Activated T-helper 9 cell treated with anti-CD3 and anti-CD28 coated beads, Interleukin-2, amount 50 U/mL, for 16 hours (primary cell): ENCODE data around the gene SIAE.
"Not testable (repeated sequence)": the region's sequence is repeated elsewhere in the genome, so short reads cannot be mapped to it uniquely, and the experiment has no call there.

Experiments used
- DNase-seq: peaks from one replicate; pipeline ENCODE4 v3.0.0-alpha.2; 2020; ENCODE audit warnings: low read depth

Gene SIAE

DNA sequence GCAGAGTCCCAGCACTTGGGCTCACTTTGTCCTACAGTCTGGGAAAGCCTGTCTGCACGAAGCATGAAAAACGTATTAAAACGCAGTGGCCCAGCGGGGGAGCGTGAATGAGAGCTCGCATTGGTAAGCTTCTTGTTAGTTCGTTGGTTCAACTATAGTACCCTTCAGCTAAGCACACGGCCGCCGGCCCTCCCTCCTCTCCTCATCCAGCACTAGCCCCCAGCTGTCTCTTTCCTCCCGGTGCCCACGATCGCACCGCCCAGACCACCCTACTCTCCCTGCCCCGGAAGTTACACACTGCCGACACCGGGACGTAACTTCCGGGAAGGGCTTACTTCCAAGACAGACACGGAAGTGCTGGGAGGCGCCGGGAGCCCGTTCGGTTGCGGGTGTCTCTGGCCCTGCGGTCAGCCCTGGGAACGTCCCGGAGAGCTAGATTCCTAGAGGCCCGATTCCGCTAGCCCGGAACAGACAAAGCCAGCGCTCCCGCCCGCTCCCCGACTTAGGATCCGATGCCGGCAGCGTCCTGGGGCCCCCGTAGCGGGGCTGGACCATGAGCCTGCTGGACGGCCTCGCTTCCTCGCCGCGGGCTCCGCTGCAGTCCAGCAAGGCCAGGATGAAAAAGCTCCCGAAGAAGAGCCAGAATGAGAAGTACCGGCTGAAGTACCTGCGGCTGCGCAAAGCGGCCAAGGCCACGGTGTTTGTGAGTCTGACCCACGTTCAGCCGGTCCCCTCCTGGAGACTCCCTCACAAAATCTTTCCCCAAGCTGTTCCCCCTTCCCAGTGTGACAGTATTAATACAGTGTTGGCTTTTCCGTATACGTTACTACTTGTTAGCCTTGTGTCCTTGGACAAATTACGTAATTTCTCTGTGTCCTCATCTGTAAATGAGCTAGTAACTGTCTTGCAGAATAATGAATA lies 50.7 kb downstream of the SIAE start, which contains the start of gene TBRG1:
Gene TBRG1 (plus strand): TSS at position 334 of the 921 bp plus-strand sequence. CDS start 220 bp downstream, at position 554.
- DNase-seq, result peak; percentile 75

DNA sequence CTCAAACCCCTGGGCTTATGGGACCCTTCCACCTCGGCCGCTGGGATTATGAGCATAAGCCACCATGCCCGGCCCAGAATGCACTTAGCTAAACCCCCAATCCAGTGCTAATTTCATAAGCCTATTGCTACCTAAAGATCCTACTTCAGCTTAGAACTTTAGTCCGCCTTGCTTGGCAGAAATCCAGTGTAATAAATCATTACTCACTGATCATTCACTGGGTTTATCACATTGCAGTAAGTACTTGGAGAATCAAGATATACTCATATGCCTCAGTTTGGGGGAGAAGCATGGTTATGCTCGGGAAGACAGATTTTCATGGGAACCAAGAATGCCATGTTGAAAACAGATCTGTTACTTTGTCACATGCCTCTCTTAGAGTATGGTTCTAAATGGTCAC lies 54.7 kb downstream of the SIAE start:
- no peak for DNase-seq

DNA sequence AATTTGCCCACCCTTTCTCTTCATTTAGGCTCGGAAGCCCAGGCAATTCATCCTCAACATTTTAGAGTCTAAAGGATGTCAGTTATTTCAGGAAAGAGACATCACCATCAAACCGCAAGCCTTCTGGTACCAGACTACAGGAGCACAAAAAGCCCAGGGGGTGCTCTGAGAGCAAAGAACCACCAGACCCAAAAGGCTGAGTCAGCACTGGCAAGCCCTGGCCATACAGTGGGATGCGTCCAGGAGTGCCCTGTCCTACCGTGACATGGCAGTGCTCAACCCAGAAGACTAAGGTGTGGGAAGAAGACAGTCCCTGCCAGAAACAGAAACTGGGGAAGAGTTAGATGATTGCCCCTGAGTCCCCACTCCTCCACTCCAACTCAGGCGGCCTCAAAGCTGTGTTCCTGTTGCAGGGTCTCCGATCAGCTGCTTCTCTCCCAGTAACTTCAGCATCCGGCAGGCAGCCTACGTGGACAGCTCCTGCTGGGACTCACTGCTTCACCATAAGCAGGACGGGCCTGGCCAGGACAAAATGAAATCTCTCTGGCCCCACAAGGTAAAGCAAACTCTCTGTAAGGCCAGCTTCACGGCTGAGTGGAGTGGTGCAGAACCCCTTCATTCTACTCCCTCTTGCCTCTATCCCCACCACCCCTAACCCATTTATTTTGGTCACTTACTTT lies 60.8 kb downstream of the SIAE start:
- DNase-seq, result no peak

DNA sequence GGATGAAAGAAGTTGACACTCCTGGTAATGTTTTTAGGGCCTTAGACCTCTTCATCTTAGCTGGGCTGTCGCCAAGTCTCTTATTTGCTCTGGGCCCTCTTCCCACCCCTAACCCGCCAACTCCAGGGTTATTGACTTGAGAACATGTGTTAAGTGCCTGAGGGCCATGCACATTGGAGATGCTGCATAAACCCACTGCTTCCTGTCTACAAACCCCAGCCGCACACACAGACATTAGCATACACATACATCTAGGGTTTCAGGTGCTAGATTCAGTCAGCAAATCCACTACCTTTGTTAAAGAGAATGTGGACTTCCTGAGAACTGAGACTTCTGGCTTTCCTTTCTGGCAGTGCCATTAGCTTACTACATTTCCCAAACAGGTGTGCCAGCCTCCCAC lies 61.5 kb downstream of the SIAE start:
- DNase-seq, result no peak

DNA sequence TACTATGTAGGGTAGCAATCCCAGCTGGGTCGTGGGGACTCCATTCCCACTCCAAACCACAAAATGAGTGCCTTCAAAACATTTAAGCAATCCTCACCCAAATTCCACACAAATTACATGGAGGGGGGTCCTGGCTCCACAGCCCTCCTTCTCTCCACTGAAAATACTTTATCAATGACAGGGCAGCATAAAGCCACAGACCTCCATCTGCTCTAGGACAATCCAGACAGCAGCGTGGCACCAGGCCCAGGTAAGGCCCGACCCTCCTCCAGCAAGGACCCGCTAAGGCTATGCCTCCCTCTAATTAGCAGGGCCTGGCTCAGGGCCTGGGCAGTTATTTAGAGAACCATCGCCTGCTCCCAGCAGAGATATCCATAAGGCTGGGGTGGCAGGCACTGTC lies 62.5 kb downstream of the SIAE start, which contains the start of gene PANX3:
Gene PANX3 (plus strand): TSS at position 365 of the 400 bp plus-strand sequence. CDS start 129 bp downstream, outside the sequence.
- DNase-seq, result no peak

DNA sequence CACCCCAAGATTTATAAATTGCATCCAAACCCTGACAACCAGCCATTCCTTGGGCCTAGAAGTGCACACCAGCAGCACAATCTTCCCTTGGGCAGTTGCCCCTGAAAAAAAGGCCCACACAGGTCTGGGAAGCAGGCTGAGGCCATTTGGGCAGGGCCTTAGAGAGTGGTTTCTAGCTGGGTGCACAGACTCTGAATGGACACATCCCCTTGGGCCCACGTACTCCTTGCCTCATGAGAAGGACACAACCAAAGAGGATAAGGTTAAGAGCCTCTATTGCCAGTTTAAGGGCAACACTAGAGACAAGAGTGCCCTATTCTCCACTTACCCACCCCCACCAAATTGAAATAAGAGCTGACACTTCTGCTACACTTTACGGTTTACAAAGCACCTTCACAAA lies 63.2 kb downstream of the SIAE start:
- no peak for DNase-seq

DNA sequence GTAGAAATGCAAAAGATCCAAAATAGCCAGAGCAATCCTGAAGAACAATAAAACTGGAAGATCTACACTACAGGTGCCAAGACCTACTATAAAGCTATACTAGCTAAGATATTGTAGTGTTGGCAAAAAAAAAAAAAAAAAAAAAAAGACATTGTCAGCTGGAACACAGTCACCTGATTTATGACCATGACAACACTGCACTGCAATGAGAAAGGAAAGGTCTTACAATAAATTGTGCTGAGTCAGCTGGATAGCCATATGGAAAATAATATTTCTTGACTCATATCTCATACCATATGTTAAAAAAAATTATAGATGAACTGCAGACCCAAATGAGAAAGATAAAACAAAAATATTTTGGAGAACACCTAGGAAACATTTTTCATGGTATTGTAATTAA lies 65.4 kb downstream of the SIAE start:
- DNase-seq, result no peak

DNA sequence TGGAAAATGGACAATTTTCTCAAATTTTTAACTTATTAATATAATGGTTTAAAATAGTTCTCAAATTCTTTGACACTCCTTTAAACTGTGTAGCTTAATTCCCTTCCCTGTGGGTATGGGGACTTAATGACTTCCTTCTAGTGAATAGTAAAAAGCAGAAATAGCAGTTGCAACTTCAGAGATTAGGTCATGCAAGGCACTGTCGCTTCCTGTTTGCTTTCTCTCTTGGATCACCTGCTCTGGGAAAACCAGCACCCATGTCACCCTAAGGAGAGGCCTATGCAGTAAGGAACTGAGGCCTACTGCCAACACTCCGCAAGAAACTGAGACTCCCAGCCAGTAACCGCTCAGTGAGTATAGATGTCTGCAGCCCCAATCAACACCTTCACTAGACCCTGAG lies 67.8 kb downstream of the SIAE start:
- no peak for DNase-seq

DNA sequence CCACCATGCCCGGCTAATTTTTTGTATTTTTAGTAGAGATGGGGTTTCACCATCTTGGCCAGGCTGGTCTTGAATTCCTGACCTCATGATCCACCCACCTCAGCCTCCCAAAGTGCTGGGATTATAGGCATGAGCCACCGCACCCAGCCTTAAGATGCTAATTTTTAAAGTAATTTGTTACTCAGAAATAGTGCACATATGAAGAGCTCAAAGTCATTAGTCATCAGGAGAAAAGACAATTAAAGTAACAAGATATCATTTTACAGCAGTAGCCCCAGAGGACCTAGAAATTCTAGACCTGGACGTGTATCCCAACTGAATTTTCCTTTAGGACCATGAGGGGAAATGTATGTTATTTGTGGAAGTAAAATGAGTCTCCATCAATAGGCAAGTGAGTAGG lies 70.8 kb downstream of the SIAE start:
- not testable (repeated sequence) for DNase-seq

DNA sequence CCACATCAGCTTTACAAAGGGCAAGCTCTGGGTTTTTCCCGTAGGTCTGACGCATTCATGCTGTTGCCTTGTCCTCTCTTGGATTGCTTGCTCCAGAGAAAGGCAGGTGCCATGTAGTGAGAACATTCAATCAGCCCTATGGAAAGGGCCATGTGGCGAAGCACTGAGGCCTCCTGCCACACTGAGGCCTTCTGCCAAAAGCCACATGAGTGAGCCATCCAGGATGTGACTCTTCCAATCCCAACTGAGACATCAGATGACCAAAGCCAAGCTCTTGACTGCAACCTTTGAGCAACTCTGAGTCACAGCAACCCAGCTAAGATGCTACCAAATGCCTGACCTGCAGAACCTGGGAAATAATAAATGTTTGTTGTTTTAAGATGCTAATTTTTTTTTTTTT lies 71.3 kb downstream of the SIAE start:
- no peak for DNase-seq

DNA sequence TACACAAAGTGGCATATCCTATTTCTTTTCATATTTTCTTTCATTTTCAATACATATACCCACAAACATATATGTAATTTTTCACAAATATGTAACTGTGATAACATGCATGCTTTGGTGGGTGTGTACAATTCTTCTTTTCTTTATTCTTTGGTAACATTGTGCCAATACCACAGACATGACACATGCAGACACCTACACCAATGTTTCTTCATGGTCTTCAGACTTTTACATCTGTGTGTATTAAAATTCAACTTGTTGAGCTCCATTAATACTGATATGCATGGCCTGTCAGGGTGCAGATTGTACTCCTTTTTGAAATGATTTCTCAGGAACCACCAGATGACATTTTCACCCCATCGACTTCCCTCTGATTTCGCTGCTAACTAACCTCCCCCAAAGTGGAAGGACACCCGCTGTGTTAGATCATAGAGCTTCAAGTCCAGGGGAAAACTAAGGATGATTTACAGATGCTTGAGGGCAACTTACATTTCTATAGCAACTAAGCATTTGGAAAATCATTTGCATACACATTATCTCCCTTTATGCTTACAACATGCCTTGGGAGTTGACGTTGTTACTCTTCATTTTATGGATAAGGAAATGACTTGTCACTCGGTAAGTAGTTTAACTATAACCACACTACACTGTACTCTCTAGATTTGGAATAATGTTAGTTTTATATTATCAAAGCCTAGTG lies 72.8 kb downstream of the SIAE start:
- no peak for DNase-seq

DNA sequence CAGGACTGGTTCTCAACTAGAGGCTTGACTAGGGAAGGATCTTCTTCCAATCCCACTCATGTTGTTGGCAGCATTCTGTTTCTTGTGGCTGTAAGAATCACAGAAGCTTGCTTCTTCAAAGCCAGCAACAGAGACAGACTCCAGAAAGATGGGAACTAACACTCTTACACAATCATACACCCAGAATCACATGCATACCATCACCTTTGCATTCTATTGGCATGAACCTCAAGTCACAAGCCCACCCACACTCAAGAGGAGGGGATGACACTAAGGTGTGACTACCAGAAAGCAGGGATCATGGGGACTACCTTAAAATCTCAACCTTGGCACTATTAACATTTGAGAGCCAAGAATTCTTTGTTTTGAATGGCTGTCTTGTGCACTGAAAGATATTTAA lies 75.9 kb downstream of the SIAE start:
- DNase-seq, result no peak

DNA sequence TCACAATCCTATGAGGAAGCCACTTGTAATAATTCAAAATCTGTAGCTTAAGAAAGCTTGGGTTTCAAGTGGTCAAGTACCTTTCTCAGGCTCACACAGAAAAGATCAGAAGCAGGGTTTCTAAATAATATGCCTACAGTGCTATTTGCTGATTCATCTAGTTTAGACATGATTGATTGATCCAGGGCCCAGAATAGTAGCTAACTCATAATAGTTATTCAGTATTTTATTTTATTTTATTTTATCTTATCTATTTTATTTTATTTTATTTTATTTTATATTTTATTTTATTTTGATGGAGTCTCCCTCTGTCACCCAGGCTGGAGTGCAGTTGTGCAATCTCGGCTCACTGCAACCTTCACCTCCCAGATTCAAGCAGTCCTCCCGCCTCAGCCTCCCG lies 78.2 kb downstream of the SIAE start:
- no peak for DNase-seq

DNA sequence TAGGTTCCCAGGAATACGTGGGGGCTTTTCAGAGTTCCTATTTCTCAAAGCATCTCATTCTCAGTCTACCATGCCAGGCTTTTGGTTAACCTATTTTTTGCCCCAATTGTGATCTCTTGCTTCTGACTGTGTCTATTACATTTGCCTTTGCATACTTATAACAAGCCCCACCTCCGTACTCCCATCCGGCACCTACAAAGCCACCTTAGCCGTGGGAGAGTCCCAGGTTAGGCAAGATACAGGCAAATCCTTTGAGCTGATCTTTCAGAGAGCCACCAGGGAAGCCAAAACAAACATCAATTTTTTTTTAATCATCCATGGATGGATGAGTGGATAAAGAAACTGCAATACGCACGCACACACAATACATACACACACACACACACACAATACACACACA lies 80.9 kb downstream of the SIAE start:
- DNase-seq, result no peak

DNA sequence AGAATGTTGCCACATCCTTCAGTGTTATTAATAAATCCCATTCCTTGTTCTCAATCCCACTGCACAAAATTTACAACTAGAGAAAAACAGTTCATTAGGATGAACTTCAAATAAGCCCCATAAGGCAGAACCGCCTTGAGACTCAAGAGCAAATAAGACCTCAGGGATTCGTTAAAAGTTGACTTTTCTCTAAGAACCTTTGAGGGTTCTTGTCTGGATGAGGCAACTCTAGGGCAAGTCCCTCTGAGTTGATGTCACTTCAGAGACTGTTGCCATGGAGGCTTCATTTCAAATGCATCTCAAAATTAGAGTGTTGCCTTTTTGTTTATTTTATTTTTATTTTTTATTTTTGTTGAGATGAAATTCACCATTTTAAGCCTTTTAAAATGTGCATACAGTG lies 82.1 kb downstream of the SIAE start:
- DNase-seq, result no peak

DNA sequence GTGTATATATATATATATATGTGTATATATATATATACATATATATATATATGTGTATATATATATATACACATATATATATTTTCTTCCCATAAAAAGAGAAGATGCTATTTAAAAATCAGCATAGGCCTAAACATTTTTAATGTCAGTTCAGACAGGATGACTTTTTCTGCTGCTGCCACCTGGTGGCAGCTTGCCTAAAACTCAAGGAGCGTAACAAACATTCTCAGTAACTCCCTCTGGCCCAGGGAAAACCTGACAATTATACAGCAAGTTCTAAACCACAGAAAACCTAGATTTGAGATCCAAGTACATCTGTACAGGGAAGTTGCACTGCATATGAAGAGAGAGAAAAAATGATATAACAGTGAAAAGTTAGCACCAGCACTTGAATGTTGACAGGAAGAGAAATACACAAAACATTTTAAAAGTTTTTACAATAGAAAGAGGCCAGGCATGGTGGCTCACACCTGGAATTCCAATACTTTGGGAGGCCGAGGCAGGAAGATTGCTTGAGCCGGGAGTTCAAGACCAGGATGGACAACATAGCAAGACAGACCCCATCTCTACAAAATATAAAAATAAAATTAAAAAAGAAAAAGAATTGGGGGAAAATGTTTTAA lies 87.2 kb downstream of the SIAE start:
- DNase-seq, result peak; percentile 3

DNA sequence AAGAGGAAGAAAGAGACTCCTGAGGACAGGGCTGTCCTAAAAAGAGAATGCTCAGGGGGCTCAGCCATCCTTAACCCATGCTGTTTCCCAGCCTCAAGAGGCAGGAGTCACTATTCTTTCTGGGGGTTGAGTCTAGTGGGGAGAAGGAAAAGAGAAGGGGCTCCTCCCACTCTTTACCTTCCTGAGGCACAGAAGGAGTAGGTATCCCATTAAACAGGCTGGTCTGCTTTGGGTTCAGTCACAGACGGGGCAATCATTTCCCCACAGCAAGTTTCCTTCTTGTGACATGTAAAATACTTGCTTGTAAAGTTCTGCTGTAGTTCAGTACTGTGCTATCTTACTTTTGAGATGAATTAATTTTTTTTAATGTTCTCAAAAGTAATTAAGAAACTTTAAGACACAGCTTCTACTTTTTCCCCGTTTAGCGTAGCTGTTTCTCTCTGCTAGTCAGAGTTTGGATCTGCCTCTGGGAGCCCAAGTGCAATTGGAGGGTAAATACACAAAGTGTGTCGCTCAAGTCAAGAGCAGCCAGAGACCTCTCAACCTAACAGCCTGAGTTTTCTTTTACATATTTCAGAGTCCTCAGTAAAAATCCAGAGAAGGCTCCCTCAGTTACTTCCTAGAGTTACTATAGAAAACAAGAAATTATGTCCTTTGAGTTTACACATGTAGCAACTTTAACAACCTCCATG lies 88.7 kb downstream of the SIAE start:
- DNase-seq, result no peak

DNA sequence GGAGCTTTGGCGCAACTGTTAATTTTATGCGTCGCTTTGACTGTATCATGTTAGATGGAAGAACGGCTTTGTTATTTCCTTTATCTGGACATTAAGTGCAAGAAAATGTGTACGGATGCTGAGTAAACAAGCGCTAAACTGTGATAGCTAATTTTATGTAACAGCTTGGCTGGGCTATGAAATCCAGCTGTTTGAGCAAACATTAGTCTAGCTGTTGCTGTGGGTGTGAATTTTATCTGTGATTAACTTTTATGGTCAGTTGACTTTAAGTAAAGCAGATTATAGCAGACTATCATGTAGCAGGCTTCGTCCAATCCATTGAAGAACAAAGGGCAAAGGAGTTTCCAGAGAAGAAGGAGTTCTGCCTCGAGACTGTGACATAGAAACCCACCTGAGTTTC lies 89.8 kb downstream of the SIAE start:
- no peak for DNase-seq
